HG03565 (cell line): ENCODE results near the gene ROR1.
"Not testable (repeated sequence)": the region's sequence is repeated elsewhere in the genome, so short reads cannot be mapped to it uniquely, and the experiment has no call there.

Experiments used
- ATAC-seq: cut with Tn5 transposase; IDR thresholded peaks from one replicate; pipeline ENCODE4 v1.9.1; 2021; ENCODE audit warnings: mild to moderate bottlenecking, moderate library complexity; ENCODE audit not compliant: unreplicated experiment

Gene ROR1

GRCh38 chr1:64197076-64197475, 423.3 kb downstream of the ROR1 start:
- no peak for ATAC-seq

GRCh38 chr1:64199154-64199553, 425.3 kb downstream of the ROR1 start:
- no peak for ATAC-seq

DNA sequence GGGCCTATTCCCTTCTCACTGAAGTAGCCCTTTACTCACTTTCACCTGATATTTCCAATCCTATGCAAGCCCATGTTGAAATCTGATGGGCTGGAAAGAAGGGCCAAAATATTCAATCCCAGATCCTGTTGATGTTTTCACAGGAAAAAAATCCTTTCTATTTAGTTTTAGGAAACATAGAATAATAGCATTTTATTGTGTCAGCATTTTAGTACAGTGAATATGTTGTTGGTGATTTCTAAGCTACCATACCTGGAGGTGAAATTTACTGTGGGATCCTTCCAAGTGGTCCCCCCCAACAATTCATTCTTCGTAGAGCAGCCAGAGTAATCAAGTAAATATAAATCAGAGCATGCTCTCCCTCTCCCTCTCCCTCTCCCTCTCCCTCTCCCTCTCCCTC, 426.2 kb downstream of the ROR1 start:
- ATAC-seq: no peak

DNA sequence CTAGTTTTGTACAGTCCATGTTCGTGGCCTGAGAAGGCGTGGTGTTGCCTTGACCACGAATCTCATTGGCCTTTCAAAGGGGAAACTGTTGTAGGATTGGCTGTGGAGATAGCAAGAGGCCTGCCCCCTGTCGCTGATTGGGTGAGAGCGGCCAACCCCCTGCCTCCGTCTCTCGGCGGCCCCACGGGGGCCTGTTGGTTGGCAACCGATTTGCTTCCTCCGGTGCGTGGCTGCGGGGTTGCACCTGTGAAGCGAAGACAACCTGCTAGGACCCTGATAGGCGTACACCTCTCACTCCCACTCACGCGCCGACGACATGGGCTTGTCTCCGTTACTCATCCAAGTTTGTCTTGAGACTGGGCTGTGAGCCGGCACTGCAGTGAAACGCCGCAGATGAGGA, 429.6 kb downstream of the ROR1 start, which contains the start of gene UBE2U:
UBE2U (plus strand) TSS at position 204 of the 400 bp plus-strand sequence. CDS start 428 bp downstream, outside the sequence.
- no peak for ATAC-seq

- no peak for ATAC-seq
These were observed 435.4 kb downstream of the ROR1 start for GRCh38 chr1:64209221-64209620.

- no peak for ATAC-seq
These were observed 438.2 kb downstream of the ROR1 start for GRCh38 chr1:64212031-64212430.

DNA sequence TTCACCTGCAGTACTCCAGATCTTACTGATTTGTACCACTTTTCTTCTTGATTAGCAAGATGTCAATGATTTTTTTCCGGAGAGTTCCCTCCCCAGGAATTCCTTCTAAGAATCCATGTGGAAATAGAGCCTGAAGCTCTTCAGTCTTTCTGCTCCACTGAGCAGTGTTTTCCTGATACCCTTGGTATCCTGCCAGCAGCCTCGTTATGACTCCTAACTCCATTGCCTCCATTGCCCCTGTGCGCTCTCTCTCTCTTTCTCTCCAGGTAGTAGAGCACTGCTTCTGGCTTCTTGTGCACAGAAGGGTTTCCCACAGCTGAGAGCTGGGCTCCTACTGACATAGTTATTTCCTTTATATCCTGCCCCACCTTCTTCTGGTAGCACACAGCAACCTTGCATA, 441.8 kb downstream of the ROR1 start:
- no peak for ATAC-seq

DNA sequence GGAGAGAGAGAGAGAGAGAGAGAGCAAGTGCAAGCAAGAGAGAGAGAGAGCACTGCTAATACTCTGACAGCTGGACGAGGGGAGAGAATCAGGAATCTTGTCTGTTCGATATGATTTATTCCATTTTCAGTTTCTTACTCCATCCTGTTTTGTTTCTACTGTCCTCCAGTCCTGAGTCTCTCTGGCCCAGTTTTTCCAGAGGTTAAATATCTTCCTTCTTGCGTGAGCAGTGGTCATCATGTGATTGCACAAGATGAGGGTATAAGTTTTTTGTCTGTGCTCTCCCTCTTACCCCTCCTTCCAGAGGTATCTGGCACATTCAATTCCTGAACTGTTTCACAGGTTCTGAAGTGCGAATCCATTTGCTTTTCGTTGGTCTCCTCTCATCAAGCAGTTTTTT, 446.4 kb downstream of the ROR1 start:
- no peak for ATAC-seq

DNA sequence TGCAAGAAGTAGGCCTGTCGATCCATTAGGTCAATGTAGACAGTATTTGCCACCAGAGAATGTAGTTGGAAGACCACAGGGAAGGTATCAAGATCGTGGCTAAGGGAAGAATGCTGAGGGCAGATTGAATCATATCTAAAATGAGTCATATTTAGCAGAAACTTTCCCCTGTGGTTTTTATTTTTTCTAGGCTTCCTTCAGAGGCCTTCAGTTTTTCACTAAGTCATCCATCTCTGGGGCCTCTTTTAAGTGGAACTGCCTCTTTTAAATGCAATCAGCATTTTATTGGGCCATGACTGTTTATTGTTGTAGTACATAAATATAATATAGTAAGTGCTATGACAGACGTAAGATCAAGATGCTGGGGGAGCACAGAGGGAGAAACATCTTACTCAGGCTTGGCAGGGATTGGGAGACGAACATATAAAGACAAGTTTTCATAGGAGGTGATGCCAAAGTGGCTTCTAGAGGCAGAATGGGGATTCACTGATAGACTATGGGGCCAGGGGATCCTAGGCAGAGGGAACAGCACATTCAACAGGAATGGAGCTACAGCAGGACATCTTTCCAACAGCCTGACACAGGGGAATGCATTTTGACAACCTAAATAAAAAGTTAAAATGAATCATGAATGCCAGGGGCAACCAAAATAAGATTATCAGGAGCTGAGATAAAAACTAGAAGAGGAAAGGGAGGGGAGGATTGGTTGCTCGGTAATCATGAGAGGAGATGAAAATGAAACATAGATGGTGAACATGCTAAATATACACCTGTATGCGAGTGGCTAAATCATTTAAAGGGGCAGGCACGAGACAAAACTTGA, 449.7 kb downstream of the ROR1 start:
- no peak for ATAC-seq

DNA sequence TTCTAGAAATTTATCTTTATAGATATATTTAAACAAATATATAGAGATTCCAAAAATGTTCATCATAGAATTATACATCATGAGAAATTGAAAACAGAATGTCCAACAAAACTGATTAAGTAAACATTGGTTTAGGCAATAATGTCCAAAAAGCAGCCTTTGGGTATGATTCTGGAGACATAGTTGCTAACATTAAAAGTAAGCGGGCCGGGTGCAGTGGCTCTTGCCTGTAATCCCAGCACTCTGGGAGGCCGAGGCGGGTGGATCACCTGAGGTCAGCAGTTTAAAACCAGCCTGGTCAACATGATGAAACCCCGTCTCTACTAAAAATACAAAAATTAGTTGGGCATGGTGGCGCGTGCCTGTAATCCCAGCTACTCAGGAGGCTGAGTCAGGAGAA, 450.4 kb downstream of the ROR1 start:
- not testable (repeated sequence) for ATAC-seq

GRCh38 chr1:64228167-64228957, 454.5 kb downstream of the ROR1 start:
- no peak for ATAC-seq

DNA sequence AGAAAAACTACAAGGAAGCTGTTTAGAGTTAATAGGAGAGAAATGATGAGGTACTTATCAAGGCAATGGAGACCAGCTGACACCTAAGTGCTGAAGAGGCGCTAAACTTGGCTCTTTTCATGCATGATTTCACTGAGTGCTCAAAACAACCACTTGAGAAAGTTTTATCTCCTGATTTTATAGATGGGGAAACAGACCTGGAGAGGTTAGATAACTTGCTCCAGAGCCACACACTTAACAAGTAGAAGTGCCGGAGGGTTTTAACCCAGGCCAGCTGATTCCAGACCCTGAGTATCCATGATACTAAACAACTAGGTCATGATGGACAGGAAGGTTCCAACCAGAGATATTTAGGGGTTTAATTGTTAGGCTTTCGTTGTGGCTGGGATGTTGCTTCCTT, 455.5 kb downstream of the ROR1 start:
- no peak for ATAC-seq
